Fibroblast of the aortic adventitia (primary cell): ENCODE data around the gene KDSR. TPM values are rescaled to one million over a fixed set of nuclear protein-coding genes. Genes with fewer than 3 reads are reported as not detected.

Experiments
- DNase-seq: peaks from one replicate; pipeline ENCODE4 v3.0.0-alpha.2; 2010; ENCODE audit warnings: low read depth
- H3K4me3 ChIP-seq: 2 replicates; pipeline ENCODE4 v1.5.1; 2011; ENCODE audit warnings: low read depth, mild to moderate bottlenecking, control low read depth, low read length, moderate library complexity
- total RNA-seq: library from RNA; depleted of rRNA; stranded (reverse); fragments of >200 nt; gene quantifications from 2 replicates; pipeline ENCODE4 v1.2.3, GENCODE V29; 2012; ENCODE audit warnings: low replicate concordance
- TF ChIP-seq, protein P1 (sequence below): IDR thresholded peaks from 2 replicates; pipeline ENCODE4 v1.5.1; 2011; ENCODE audit warnings: mild to moderate bottlenecking, low read length, control low read depth, inconsistent platforms; ENCODE audit not compliant: insufficient read depth

Gene KDSR
- total RNA-seq, 1 donor = 55.0 TPM

- TF ChIP-seq, protein P1, sequence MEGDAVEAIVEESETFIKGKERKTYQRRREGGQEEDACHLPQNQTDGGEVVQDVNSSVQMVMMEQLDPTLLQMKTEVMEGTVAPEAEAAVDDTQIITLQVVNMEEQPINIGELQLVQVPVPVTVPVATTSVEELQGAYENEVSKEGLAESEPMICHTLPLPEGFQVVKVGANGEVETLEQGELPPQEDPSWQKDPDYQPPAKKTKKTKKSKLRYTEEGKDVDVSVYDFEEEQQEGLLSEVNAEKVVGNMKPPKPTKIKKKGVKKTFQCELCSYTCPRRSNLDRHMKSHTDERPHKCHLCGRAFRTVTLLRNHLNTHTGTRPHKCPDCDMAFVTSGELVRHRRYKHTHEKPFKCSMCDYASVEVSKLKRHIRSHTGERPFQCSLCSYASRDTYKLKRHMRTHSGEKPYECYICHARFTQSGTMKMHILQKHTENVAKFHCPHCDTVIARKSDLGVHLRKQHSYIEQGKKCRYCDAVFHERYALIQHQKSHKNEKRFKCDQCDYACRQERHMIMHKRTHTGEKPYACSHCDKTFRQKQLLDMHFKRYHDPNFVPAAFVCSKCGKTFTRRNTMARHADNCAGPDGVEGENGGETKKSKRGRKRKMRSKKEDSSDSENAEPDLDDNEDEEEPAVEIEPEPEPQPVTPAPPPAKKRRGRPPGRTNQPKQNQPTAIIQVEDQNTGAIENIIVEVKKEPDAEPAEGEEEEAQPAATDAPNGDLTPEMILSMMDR = no peak
- no peak for DNase-seq
These were observed 64.8 kb downstream of the KDSR start for GRCh38 chr18:63302220-63302619.

GRCh38 chr18:63301434-63301833 is 65.6 kb downstream of the KDSR start:
- H3K4me3 ChIP-seq = no peak overlapping the region
- TF ChIP-seq, protein P1 = no peak
- DNase-seq = no peak

More at GRCh38 chr18:63302220-63302619, 64.8 kb downstream of the KDSR start:
- H3K4me3 ChIP-seq = no peak overlapping the region

DNA sequence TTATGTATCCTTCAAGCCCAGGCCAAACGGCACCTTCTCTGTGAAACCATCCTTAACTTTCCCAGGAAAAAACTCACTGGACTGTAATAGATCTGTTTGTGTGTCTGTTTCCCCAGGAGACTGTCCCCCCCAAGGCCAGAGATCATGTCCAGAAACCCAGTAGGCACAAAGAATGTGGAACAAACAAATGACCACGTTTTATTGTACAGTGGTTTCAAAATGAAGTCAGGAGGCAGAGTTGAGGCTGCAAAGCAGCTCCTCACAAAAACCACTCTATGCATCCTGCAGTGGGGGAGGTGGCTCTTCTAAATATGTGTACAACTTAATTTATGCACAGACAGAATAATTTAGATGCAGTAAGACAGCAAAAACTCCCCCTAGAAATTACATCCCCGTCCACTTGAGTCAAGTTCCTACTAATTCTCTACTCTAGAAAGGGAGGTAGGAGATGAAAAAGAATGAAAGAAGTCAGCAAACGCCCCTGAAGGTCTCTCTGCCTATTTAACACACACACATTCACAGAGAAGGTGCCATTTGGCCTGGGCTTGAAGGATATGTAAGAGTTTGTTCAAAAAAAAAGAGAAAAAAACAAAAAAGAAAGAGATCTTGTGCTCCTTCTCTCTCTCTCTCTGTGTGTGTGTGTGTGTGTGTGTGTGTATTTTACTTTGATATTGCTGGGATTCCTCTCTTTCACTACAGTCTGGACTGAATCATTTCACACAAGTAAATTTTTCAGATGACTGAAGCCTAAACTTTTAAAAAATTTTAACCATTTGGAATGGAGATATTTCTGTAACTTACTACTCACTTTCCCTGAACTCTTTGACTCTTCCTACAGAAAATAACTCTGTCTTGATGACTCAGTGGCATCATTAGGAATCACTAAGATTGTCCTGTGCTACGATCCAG is 66.9 kb downstream of the KDSR start:
- TF ChIP-seq, protein P1 = no peak
- no peak for DNase-seq
- no peak overlapping the region for H3K4me3 ChIP-seq

DNA sequence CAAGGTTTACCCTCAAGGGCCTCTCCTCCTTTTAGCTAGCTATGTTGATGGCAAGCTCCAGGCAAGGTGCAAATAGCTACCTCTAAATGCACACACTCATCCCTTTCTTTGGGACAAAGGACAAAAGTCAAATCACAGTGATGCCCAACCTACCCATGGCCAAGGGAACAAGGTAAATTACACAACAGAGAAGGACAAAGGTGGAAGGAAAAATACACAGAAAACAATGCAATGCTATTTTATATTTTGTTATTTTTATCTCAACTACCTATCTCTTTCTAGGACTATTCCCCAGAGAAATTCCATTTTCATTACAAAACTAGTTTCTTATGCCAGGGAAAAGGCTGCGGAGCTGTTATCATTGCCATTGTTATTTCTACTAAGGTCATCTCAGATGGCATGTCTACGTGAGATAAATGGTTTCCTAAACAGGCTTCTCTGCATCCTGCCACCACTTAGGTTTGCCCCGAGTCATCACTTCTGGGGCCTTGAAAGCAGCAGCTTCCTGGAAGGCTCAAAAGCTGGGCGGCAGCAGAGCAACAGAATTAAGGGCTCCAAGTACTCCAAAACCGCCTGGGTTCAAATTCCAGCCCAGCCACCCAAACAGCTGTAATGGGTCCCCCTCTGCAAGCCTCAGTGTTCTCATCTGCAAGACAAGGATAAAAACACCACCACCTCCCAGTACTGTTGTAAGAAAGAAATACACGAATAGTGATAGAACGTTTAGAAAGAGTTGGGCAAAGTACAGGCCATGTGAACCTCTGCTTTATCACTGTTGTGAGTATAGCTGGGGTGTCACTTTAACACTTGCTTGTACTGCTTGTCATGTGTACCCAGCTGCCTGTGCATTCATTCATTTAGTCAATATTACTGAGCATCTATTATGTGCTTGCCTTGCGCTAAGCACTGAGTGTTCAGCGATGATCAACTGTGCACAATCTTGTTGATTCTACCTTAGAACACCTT is 68.3 kb downstream of the KDSR start:
- TF ChIP-seq, protein P1 = no peak
- peak; percentile 61 for DNase-seq
- no peak overlapping the region for H3K4me3 ChIP-seq

- TF ChIP-seq, protein P1 = no peak
- DNase-seq = no peak
- H3K4me3 ChIP-seq = no peak overlapping the region
These were observed 69.2 kb downstream of the KDSR start for GRCh38 chr18:63297687-63298399.

GRCh38 chr18:63293935-63294334 is 73.1 kb downstream of the KDSR start:
- no peak for DNase-seq
- H3K4me3 ChIP-seq = no peak overlapping the region
- TF ChIP-seq, protein P1 = no peak
